Activated naive CD4-positive, alpha-beta T cell treated with Interleukin-2 at 50 U/mL for 16 hours (primary cell): ENCODE results near the gene GNPDA1.
"Not testable (repeated sequence)": the region's sequence is repeated elsewhere in the genome, so short reads cannot be mapped to it uniquely, and the experiment has no call there.

Experiments used
- DNase-seq: peaks from one replicate; pipeline ENCODE4 v3.0.0-alpha.2; 2020

The GNPDA1 gene

DNA sequence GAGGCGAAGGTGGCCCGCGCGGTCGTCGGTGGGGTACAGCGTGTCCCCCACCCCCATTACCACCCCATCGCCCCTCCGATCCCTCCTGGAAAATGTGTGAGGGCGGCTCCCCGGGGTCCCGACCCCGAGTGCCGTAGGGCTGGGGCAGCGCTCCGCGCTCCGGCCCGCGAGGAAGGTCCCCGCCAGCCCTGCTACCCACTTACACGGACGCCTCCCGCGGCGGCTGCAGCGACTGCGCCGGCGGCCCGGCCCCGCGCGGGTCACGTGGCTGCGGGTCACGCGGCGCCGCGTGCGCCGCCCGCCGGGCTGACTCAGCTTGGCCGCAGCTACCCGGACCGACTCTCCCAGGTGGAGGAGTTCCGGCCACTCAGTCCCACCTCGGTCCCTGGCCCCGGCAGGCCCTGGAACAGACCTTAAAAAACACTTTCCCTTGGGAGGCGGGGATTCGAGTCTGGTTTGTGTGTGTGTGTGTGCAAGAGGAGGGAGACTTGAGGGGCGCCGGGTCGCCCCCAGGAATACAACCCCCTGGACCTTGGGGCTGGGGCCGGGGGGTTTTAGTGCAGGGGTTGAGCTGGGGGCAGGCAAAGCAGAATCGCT is at the start of gene GNPDA1:
GNPDA1 (minus strand) TSS at position 236 of the 597 bp plus-strand sequence. CDS start 992 bp downstream, outside the sequence.
- peak; percentile 71 for DNase-seq

DNA sequence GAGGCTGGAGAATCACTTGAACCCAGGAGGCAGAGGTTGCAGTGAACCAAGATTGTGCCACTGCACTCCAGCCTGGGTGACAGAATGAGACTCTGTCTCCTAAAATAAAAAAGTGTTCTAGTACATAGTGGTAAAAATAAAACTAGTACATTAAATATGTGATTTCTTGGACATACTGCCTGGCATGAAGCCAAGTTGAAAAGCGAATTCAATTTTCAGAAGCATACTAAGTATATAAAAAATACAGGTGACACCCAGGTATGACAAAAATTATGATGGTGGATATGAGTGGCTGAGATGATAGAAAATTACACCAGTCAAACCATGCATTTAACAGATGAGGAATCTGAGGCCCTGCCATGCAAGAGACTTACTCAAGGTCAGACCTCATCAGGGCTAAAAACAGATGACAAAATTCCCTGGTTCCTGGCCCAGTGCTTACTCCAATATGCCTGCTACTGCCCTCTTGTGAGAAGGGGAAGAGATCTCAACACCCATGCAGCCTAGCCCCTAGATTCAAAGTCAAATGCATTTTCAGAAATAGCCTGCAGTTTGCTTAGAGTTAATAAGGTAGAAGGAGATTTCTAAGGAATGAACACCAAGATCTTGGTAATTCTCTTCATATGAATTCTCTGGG is 46.6 kb upstream of the GNPDA1 start:
- no peak for DNase-seq

DNA sequence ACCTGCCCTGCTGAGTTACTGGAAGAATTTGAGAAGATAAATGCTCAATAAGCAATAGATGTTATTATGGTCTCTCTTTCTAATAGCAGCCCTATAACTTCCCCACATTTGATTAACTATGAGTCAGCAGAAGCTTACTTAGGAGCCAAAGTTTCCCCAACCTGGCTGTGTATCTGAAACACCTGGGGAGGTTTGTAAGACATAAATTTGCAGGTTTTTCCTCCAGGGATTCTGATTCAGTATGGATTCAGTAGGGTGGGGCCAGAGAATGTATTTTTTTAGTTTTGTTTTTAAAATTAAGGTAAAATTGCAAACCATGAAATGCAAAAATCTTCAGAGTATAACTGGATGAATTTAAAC is 44.9 kb upstream of the GNPDA1 start:
- DNase-seq = no peak

DNA sequence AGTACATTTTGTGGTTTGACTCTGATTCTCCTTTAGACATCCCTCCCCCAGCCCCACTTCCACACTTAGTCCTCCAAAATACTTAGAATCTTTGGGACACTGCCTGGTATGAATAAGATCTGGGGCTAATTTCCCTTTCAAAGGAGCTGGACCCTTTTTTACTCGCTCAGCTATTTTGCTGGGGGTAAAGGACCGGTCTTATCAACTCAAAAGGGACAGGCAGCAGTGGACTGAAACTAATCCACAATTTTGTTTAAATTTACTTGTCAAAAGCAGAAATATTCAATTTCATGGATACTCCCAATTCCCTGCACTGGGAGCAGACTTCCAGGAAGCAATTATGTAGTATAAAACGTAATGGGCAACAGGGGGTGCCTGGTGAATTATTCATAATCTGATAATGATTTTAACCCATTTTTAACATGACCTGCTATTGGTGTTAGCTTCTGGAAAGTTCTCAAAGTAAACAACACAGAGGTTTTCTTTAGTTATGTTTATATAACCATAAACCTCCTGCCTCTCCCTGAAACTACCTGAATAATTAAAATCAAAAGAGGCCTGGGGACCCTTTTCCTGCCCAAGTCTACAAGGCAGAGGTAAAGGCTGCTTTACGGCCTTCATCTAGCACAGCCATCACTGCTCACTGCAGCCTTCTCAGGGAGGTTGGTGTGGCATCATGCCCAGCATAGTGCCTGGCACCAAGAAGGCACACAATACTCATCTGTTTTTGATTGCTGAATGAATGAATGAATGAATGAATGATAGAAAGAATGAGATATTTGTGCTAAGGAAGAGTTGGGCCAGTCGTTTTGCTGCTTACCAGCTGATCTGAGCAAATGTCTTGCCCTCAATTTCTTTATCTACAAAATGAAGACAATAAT is 44.2 kb upstream of the GNPDA1 start:
- DNase-seq = no peak

DNA sequence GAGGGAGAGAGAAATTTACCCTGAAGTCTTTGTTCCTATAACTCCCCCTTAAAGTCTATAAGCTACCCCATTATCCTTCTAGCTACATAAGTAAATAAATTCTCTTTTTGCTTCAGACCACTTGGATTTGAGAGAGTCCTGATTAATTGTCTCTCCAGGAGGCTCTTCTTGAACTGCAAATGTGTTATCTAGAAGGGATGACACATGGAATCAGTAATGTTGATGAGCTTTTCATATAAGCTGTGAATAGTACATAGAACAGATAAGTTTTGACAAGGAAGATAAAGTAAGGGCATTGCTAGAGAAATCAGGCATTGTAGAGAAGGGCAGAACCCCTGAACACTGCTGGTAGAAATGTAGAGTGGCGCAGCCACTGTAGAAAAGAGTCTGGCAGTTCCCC is 42.5 kb upstream of the GNPDA1 start:
- DNase-seq = no peak

DNA sequence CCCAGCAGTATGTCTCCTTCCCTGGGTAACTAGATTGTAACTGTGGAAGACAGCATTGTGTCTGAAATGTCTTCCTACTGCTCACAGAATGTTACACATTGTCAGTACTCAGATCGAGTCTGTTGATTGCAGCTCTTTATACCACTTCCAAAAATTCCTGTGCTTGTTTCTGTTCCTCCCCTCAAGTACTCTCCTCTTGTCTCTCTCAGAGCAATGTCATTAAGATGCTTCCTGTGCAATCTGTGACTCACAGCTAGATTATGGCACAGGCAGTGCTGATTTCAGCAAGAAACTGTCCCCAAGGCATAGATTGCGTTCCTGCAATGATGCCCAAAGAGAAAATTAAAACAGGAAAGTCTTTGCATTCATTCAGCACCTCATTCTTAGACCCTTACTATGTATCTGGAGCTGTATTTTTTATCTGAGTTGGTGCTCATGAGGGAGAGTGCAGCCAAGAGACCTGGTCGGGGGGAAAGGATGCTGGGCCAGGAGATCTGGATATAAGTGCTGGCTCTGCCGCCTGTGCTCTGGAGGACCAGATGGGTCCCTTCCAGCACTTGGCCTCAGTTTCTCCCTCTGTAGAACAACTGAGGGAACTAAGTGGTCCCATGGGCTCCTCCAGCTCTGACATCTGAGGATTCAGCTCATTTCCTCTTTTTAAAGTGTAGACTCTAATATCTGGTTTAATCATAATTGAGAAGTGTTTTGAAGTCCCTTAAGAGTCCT is 40.8 kb upstream of the GNPDA1 start:
- no peak for DNase-seq

DNA sequence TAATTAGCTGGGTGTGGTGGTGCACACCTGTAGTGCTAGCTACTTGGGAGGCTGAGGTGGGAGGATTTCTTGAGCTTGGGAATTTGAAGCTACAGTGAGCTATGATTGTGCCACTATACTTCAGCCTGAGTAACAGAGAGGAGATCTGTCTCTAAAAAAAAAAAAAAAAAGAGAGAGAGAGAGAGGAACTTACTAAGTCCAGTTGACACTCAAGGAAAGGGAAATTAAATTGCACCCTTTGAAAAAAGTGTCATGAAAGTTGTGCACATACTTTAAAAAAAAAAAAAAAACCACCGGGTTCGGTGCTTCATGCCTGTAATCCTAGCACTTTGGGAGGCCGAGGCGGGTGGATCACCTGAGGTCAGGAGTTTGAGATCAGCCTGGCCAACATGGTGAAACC is 39.2 kb upstream of the GNPDA1 start:
- not testable (repeated sequence) for DNase-seq

DNA sequence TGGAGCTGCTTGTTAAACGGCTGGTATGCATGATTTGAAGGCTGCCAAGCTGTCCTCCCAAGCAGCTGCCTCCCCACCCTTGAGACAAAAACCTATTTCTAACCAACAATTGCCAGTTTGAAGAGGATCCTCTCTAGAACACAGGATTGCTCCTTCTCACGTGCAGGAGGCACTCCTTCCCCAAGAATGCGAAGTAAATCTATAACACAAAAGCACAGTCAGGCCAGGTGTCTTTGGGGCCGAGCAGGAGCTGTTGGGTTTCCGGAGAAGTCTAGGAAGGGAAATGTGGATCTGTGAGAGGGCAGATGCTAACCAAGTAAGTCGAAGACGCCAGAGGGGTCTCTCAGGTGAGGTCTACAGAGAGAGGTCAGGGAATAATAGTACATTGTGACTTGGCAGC is 35.4 kb upstream of the GNPDA1 start:
- DNase-seq = no peak

DNA sequence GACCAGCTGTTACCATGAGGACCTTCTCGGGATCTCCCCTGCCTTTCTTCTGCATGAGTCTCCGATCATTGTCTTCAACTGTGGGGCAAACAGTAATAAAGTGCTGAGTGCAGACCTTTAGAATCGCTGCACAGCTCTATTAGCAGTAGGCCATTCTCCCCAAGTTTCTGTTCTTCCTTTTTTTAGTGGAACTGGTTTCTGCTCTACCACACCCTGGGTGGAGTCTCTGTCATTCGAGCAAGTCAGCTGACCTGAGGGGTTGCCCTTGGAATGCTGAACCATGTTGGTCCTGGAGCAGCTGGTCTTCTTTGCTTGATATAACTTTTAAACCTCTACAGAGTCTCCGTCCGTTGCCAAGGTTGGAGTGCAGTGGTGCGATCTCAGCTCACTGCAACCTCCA is 33.4 kb upstream of the GNPDA1 start:
- no peak for DNase-seq

DNA sequence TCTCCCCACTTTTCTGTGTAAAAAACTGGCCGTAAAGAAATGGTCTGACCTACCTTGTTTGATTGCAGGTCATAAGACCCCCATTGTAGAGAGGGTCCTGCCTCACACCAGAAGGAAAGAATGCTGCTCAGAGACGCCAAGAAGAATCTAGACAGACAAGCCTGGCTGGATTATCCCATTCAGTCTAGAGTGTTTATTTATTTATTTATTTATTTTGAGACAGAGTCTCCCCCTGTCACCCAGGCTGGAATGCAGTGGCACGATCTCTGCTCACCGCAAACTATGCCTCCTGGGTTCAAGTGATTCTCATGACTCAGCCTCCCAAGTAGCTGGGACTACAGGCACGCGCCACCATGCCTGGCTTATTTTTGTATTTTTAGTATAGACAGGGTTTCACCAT is 28.1 kb upstream of the GNPDA1 start:
- not testable (repeated sequence) for DNase-seq

DNA sequence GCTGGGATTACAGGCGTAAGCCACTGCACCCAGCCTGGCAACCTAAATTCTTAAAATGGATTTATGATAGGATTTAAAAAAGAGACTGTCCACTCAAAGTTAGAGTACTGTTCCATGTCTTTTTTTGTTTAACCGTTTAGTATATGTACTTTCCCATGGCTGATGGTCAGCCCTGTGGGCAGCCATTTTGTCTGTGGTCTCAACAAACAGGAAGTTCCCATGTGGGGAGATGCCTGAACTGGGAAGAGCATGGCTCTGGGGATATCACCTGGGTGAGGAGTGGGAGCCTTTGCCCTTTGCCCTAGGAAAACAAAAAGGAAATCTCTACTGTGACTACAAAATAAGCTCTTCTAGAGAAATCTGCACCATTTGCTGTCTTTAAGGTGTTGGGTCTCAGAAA is 27.5 kb upstream of the GNPDA1 start:
- no peak for DNase-seq

DNA sequence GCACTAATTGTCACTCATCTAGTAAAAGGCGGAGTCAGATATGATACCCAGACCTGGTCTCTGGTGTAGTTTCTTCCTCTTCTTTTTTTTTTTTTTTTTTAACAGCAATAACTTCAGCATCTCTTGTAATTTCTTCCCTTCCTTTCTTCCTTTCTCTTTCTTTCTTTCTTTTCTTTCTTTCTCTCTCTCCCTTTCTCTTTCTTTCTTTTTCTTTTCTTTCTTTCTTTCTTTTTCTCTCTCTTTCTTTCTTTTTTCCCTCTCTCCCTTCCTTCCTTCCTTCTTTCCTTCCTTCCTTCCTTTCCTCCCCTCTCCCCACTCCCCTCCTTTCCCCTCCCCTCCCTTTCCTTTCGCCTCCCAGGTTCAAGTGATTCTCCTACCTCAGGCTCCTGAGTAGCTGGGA is 25.9 kb upstream of the GNPDA1 start:
- DNase-seq = no peak

DNA sequence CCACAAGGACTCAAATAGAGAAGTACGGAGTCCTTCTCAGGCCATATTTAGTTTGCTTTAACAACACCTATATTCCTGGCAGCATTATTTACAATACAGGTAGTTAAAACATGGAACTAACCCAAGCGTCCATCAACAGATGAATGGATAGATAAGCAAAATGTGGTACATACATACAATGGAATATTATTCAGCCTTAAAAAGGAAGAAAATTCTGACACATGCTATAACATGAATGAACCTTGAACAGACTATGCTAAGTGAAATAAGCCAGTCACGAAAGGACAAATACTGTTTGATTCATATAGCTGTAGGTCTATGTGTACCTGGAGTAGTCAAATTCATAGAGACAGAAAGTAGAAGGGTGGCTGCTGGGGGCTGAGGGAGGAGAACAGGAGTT is 24.8 kb upstream of the GNPDA1 start:
- DNase-seq = not testable (repeated sequence)

DNA sequence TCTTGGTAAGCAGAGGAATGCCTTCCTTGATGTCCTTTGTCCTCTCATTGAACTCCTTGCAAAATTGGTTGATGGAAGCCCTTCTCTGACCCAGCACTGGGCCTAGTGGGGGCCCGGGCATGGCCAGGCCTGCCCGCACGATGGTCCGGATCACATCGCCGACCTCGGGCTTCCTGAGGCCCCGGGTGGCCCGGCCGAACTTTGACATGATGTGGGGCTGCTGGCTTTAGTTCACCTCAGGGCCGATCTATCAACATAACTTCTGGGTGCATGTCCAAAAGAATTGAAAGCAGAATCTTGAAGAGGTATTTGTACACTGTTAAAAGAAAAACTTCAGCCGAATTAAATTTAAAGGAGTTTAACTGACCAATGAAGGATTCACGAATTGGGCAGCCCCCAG is 24.1 kb upstream of the GNPDA1 start:
- no peak for DNase-seq

DNA sequence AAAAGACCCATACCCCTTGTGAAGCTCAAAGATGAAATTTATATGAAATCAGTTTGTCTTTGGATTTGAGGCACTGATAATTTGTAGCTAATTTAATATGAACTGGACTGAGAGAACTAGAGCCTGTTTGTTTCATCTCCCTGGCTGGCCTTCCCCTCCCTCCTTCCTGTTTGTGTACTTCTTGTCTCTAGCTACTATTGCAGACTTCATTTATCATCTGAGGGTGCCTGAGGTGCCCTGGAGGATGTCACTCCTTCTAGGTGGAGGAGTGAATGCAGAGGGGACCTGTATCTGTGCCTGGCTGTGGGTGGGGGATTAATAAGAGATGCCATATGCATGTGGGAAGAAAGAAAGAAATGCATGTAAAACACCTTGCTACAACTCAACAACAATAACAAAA is 22.2 kb upstream of the GNPDA1 start:
- no peak for DNase-seq

DNA sequence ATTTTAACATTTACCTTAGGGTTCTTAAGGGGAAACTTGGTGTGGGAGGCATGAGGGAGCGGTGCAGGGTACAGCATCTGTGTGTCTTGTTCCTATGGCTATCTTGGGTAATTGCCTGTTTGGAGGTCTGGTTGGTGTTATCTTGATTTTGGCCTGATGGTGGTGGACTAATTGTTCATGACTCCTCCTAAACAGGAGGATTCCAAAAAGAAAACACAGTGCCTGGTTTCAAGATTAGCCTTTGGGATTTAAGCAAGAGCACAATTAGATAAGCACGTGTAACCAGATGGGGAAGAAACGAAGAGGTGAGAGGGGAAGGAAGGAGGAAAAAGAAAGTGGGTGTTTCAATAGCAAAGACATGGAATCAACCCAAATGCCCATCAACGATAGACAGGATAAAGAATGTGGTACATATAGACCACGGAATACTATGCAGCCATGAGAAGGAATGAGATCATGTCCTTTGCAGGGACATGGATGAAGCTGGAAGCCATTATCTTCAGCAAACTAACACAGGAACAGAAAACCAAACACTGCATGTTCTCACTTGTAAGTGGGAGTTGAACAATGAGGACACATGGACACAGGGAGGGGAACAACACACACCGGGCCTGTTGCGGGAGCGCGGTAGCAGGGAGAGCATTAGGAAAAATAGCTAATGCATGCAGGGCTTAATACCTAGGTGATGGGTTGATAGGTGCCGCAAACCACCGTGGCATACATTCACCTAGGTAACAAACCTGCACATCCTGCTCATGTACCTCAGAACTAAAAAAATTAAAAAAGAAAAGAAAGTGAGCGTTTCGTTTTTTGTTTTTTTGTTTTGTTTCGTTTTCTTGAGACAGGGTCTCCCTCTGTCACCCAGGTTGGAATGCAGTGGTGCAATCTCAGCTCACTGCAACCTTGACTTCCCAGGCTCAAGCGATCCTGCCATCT is 21.1 kb upstream of the GNPDA1 start:
- DNase-seq = not testable (repeated sequence)

DNA sequence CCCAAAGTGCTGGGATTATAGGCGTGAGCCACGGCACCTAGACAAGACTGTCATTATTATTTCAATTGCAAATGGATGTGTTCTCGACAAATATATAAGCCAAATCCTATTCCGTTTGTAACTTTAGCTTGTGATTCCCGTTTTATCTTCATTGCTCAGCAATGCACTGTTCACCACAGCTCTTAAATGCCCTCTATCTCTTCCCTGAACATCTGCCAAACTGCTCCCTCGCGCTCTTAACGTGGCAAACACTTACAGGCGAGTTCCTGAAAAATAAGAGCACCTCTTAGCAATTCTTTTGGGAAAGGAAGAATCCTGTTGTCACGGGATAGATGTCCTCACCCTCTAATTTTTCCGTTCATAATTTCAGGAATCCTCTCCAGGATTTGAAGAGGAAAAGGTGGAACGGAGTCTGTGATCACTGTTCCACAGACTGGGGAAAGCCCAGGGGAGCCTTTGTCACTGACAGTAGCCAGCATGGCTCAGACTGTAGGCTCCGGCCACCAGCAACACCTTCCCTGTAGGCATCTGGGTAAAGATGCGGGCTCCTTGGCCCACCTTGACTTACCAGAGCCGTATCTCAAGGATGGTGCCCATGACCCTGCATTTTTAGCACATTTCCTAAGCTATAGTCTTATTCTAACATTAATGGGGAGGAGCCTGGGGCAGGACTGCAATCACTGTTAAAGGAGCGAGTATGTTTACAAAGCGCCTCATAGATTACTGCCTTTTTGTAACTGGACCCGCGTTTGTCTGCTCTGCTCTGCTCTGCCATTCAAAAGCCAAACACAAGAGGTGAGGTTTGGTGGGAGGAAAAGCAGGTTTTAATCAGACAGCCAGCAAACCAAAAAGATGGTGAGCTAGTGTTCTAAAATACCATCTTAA is 20.2 kb upstream of the GNPDA1 start:
- DNase-seq = no peak

DNA sequence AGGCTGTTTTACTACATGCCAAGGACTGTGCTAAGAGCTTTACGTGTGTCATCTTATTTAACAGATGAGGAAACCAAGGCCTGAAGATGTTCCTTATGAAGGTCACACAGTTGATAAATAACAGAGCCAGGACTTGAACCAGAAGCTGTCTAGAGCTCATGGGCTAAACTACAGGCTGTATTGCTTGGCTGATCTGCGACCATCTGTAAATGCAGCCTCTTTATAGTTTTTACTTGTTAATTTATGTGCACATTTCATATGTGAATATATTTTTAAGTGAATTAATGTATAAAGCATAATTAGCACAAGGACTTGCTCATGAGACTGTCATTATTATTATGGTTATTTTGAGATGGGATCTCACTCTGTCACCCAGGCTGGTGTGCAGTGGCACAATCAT is 19.3 kb upstream of the GNPDA1 start:
- DNase-seq = no peak

DNA sequence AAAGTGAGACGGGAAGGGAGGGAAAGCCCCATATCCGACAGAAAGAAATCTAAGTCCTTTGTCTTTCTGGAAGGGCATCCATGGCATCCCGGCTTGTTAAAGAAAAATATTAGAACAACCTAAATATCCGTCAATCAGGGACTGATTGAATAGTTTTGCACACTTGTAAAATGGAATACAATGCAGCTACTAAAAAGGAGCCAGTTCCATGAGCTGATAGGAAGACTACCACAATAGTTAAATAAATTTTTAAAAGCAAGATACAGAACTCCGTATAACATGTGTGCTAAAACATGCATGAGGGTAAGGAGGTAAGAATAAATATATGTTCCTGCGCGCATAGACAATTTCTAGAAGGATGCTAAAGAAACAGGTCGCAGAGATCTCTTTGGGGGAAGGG is 12.8 kb upstream of the GNPDA1 start:
- DNase-seq = no peak

DNA sequence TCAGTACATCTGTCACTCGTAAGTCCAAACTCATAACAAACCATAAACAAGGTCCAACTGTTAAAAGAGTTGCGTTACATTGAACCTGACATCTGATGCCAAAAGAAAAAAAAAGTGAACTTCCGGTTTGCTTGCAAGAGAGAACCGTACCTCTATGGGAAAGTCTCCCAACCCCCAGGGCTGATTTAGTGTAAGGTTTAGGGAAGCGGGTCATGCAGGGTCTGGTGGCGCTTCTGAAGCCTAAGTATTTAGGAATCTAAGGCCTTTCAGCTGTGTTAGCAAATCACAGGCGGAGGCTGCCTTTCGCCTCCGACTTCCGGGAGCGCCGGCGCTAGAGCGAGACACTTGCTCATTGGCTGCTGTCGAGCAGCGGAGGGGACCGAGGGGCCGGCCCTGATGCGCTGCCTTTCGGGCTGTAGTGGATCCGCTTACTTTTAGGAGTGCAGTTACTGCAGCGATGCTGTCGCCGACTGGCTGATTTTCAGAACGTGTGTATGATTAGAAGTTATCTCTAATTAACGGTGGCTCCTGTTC is 12.0 kb upstream of the GNPDA1 start:
- peak; percentile 87 for DNase-seq

DNA sequence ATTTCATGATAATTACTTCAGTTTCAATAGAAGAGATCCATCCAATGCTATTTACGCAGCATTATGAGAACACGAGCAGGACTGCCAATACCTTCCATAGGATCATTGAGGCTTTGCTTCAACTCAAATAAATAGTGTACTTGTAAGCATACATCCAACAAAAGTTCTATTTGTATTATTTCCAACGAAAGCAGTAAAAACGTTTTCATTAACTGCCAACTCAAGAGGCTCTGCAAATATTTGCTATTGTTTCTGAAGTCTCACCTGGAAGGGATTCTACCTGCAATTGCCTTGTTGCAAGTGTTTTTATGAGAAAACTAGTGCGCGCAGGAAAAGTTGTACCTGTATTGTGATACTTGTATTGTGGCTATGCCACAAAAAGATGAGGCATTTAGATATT is 11.0 kb upstream of the GNPDA1 start:
- no peak for DNase-seq
